ENCODE measurements around the gene MED6. TPM values are rescaled to one million over a fixed set of nuclear protein-coding genes. Genes with fewer than 3 reads are reported as not detected.

The MED6 gene
- total RNA-seq, 1 experiment from 2014 or later = 24.4 TPM

DNA sequence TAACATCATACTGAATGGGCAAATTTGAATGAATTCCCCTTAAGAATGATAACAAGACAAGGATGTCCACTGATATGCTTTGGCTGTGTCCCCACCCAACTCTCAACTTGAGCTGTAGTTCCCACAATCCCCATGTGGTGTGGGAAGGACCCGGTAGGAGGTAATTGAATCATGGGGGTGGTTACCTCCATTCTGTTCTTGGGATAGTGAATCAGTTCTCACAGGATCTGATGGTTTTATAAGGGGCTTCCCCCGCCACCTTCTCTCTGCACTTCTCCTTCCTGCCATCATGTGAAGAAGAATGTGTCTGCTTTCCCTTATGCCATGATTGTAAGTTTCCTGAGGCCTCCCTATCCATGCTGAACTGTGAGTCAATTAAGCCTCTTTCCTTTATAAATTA, 29.3 kb downstream of the MED6 start:
- no peaks in the 10 kb centered on the region for H3K36me3 ChIP-seq (ENCODE audit: control insufficient read depth, insufficient read depth, low read length)
- intact Hi-C loops (cut with micrococcal nuclease; ENCODE audit: unreplicated experiment) = no loop called here
- H3K27ac ChIP-seq (ENCODE audit: low read length) = no peak overlapping the region
- no peaks in the 10 kb centered on the region for H3K4me1 ChIP-seq (ENCODE audit: control insufficient read depth, insufficient read depth, low read length)
- no peaks in the 10 kb centered on the region for H3K9me3 ChIP-seq (ENCODE audit: control insufficient read depth, insufficient read depth, low read depth, low read length)
- no peak for DNase-seq (ENCODE audit: low read depth, low spot score)
- ChIA-PET CTCF (no interaction called here), POLR2A (no interaction called here)
- in situ Hi-C loops (cut with HindIII; ENCODE audit: low pct_unique_long_range_greater_than_20kb, low sequenced_read_pairs) = no loop called here
- ATAC-seq = no peak
- BruUV-seq (replicated peaks) = no TSS peak
- no peaks in the 10 kb centered on the region for H3K27me3 ChIP-seq (ENCODE audit: control insufficient read depth, insufficient read depth, low read length)
- TF ChIP-seq TCF7L2 (IDR thresholded peaks at IDR 0.05; ENCODE audit: low read depth, low read length) = no peak
- TF ChIP-seq, protein P1, sequence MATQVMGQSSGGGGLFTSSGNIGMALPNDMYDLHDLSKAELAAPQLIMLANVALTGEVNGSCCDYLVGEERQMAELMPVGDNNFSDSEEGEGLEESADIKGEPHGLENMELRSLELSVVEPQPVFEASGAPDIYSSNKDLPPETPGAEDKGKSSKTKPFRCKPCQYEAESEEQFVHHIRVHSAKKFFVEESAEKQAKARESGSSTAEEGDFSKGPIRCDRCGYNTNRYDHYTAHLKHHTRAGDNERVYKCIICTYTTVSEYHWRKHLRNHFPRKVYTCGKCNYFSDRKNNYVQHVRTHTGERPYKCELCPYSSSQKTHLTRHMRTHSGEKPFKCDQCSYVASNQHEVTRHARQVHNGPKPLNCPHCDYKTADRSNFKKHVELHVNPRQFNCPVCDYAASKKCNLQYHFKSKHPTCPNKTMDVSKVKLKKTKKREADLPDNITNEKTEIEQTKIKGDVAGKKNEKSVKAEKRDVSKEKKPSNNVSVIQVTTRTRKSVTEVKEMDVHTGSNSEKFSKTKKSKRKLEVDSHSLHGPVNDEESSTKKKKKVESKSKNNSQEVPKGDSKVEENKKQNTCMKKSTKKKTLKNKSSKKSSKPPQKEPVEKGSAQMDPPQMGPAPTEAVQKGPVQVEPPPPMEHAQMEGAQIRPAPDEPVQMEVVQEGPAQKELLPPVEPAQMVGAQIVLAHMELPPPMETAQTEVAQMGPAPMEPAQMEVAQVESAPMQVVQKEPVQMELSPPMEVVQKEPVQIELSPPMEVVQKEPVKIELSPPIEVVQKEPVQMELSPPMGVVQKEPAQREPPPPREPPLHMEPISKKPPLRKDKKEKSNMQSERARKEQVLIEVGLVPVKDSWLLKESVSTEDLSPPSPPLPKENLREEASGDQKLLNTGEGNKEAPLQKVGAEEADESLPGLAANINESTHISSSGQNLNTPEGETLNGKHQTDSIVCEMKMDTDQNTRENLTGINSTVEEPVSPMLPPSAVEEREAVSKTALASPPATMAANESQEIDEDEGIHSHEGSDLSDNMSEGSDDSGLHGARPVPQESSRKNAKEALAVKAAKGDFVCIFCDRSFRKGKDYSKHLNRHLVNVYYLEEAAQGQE (IDR thresholded peaks at IDR 0.05; ENCODE audit: insufficient read depth in 1 of 2, low read depth in 2 of 2, low read length in 1 of 2) = no peak
- TF ChIP-seq CTCF (IDR thresholded peaks at IDR 0.05) = no peak
- no peak for TF ChIP-seq POLR2AphosphoS5 (IDR thresholded peaks at IDR 0.05; ENCODE audit: low read depth, low read length)
- TF ChIP-seq SIN3A (IDR thresholded peaks at IDR 0.05; ENCODE audit: borderline replicate concordance, insufficient read depth, low read depth, low read length) = no peak
- H3K4me3 ChIP-seq (ENCODE audit: low read depth in 2 of 2, low read length in 2 of 2) = no peak overlapping the region

DNA sequence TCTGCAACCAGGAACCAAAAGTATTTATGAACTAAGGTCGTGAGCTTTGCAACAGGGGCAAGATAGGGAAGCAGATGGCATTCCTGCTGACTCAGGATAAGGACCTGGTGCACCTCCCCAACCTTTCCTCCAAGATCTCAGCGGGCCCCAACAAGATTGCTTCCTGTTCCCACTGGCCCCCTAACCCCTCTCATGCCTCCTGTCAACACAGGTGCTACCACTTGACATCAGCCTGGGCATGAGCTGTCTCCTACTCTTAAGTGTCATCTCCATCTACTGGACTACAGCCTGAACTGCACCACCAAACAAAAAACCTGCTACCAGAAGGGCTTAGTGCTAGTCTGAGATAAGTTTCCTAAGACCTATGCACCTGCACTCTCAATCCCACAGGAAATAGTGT, 32.7 kb downstream of the MED6 start:
- no TSS peak for BruUV-seq (replicated peaks)
- in situ Hi-C loops (cut with HindIII; ENCODE audit: low pct_unique_long_range_greater_than_20kb, low sequenced_read_pairs) = no loop called here
- POLR2A ChIA-PET = no interaction called here

More for the DNA sequence above, 32.7 kb downstream of the MED6 start:
- no peak overlapping the region for H3K4me3 ChIP-seq (ENCODE audit: low read depth in 2 of 2, low read length in 2 of 2)
- no peak overlapping the region for H3K27ac ChIP-seq (ENCODE audit: low read length)
- H3K4me1 ChIP-seq (ENCODE audit: control insufficient read depth, insufficient read depth, low read length) = no peaks in the 10 kb centered on the region
- intact Hi-C loops (cut with micrococcal nuclease; ENCODE audit: unreplicated experiment) = no loop called here
- H3K9me3 ChIP-seq (ENCODE audit: control insufficient read depth, insufficient read depth, low read depth, low read length) = no peaks in the 10 kb centered on the region
- TF ChIP-seq, protein P1 (IDR thresholded peaks at IDR 0.05; ENCODE audit: insufficient read depth in 1 of 2, low read depth in 2 of 2, low read length in 1 of 2) = no peak
- peak; percentile 63 for TF ChIP-seq CTCF (IDR thresholded peaks at IDR 0.05)
- TF ChIP-seq TCF7L2 (IDR thresholded peaks at IDR 0.05; ENCODE audit: low read depth, low read length) = no peak
- no peak for TF ChIP-seq SIN3A (IDR thresholded peaks at IDR 0.05; ENCODE audit: borderline replicate concordance, insufficient read depth, low read depth, low read length)
- DNase-seq (ENCODE audit: low read depth, low spot score) (peak; percentile 2), ATAC-seq (peak; percentile 73; the same call in 1 of the 2 replicates)
- no peaks in the 10 kb centered on the region for H3K36me3 ChIP-seq (ENCODE audit: control insufficient read depth, insufficient read depth, low read length)
- CTCF ChIA-PET = no interaction called here
- H3K27me3 ChIP-seq (ENCODE audit: control insufficient read depth, insufficient read depth, low read length) = no peaks in the 10 kb centered on the region

All from Panc1 (cell line).